HepG2 (cell line): ENCODE data around the gene PODN. TPM values are rescaled to one million over a fixed set of nuclear protein-coding genes. Genes with fewer than 3 reads are reported as not detected.
A peak's percentile ranks its signal among the peaks of the same experiment; 100 is the strongest.

Experiments used
- ATAC-seq: fragments of 200-7000 bp; cut with Tn5 transposase; 3 replicates; pipeline ENCODE4 v1.9.1; 2020; ENCODE audit warnings: mild to moderate bottlenecking, moderate library complexity
- BruUV-seq: library from RNA; stranded (reverse); fragments of 400-500 nt; replicated peaks from 2 replicates; lab custom pipeline; 2021; lab: Mats Ljungman, UMichigan
- CTCF ChIA-PET: fragments of 300-600 bp; formaldehyde crosslinking; extraction: SDS; loops from one replicate; lab custom pipeline; 2021; ENCODE audit warnings: low total read pairs, inconsistent platforms, low intra/inter-chr PET ratio; lab: Yijun Ruan, JAX
- POLR2A ChIA-PET: fragments of 350-600 bp; sonication (Branson Sonifier 250); formaldehyde crosslinking; loops from one replicate; lab custom pipeline; 2020; ENCODE audit warnings: antibody characterized with exemption, inconsistent platforms; lab: Yijun Ruan, JAX
- DNase-seq: peaks from one replicate; pipeline ENCODE4 v3.0.0-alpha.2; 2015; ENCODE audit warnings: low spot score
- FAIRE-seq: peaks from 3 replicates; lab custom pipeline; 2011; peaks lifted over from hg19 to GRCh38; lab: Jason Lieb, UNC
- H2AFZ ChIP-seq: one replicate; pipeline ENCODE4 v1.6.1; 2011; ENCODE audit warnings: low read length, inconsistent platforms
- H3K27ac ChIP-seq: fragments of 300-600 bp; 3 replicates; pipeline ENCODE4 v1.8.0; 2011; ENCODE audit warnings: mixed run types, mild to moderate bottlenecking, mixed read lengths, low read length, inconsistent platforms; ENCODE audit not compliant: insufficient read depth; ENCODE audit errors: extremely low read length
- H3K27me3 ChIP-seq, 2 experiments: fragments of 200-600 bp in 1 of 2; 2 replicates in 1 of 2; 3 replicates in 1 of 2; pipeline versions ENCODE4 v1.6.0 to v1.8.0; 2011; ENCODE audit warnings: low read length in 2 of 2, mild to moderate bottlenecking in 2 of 2, moderate library complexity in 2 of 2, inconsistent platforms in 1 of 2; ENCODE audit not compliant: insufficient read depth in 2 of 2, control insufficient read depth in 1 of 2
- H3K36me3 ChIP-seq, 2 experiments: fragments of 200-600 bp in 1 of 2; replicated peaks in 1 of 2; 2 replicates in 1 of 2; 3 replicates in 1 of 2; pipeline versions ENCODE4 v1.5.1 to v1.8.0; 2011; ENCODE audit warnings: low read length in 2 of 2, inconsistent platforms in 1 of 2; ENCODE audit not compliant: insufficient read depth in 2 of 2, control insufficient read depth in 1 of 2
- H3K4me1 ChIP-seq: 2 replicates; pipeline ENCODE4 v1.5.1; 2012; ENCODE audit warnings: low read length, inconsistent platforms; ENCODE audit not compliant: insufficient read depth
- H3K4me2 ChIP-seq: 2 replicates; pipeline ENCODE4 v1.6.0; 2011; ENCODE audit warnings: low read depth, low read length, inconsistent platforms
- H3K4me3 ChIP-seq, 3 experiments: fragments of 200-600 bp in 1 of 3; sonication (generic), shearing (Covaris generic) in 1 of 3; replicated peaks in 1 of 3; 2 replicates each; pipeline ENCODE4 v1.5.1; 2011 to 2016; ENCODE audit warnings: low read length in 3 of 3, inconsistent platforms in 2 of 3, low read depth in 2 of 3, mild to moderate bottlenecking in 2 of 3, control low read depth in 1 of 3, mixed read lengths in 1 of 3; ENCODE audit not compliant: insufficient read depth in 1 of 3
- H3K79me2 ChIP-seq: one replicate; pipeline ENCODE4 v1.6.1; 2011; ENCODE audit warnings: low read length, inconsistent platforms; ENCODE audit not compliant: insufficient read depth
- H3K9ac ChIP-seq: 2 replicates; pipeline ENCODE4 v1.6.0; 2011; ENCODE audit warnings: mild to moderate bottlenecking, low read depth, low read length, inconsistent platforms; ENCODE audit not compliant: insufficient read depth
- H3K9me3 ChIP-seq: 2 replicates; pipeline ENCODE4 v1.5.1; 2012; ENCODE audit warnings: mild to moderate bottlenecking, low read length
- H4K20me1 ChIP-seq: 2 replicates; pipeline ENCODE4 v1.6.0; 2011; ENCODE audit warnings: inconsistent platforms, mild to moderate bottlenecking, low read length, moderate library complexity; ENCODE audit not compliant: insufficient read depth
- HES4 ChIP-seq: sonication (generic); formaldehyde crosslinking; IDR thresholded peaks from 2 replicates; pipeline ENCODE4 v1.9.0; 2021; ENCODE audit warnings: mild to moderate bottlenecking, missing genetic modification reagents, borderline replicate concordance
- HOMEZ ChIP-seq: IDR thresholded peaks from 2 replicates; pipeline ENCODE4 v1.6.1; 2016; ENCODE audit warnings: low read depth
- KLF13 ChIP-seq: sonication (generic); formaldehyde crosslinking; IDR thresholded peaks from 2 replicates; pipeline ENCODE4 v1.4.0; 2020; ENCODE audit warnings: mild to moderate bottlenecking, missing genetic modification reagents
- NFKB2 ChIP-seq: sonication (generic); formaldehyde crosslinking; IDR thresholded peaks from 2 replicates; pipeline ENCODE4 v1.4.0; 2020; ENCODE audit warnings: missing genetic modification reagents, borderline replicate concordance
- REPIN1 ChIP-seq: sonication (generic); formaldehyde crosslinking; IDR thresholded peaks from 2 replicates; pipeline ENCODE4 v1.8.0; 2022; ENCODE audit warnings: missing genetic modification reagents, low read depth, mild to moderate bottlenecking, borderline replicate concordance
- RXRB ChIP-seq: IDR thresholded peaks from 2 replicates; pipeline ENCODE4 v1.6.1; 2016; ENCODE audit warnings: borderline replicate concordance, missing genetic modification reagents, missing compliant biosample characterization
- SIX1 ChIP-seq: sonication (generic); formaldehyde crosslinking; IDR thresholded peaks from 2 replicates; pipeline ENCODE4 v1.4.0; 2020; ENCODE audit warnings: missing genetic modification reagents, borderline replicate concordance
- SP1 ChIP-seq, 2 experiments: fragments of 450-650 bp in 1 of 2; sonication (generic) in 1 of 2; formaldehyde crosslinking in 1 of 2; IDR thresholded peaks; 2 replicates each; pipeline versions ENCODE4 v1.4.0 to v1.6.1; 2016 to 2020; ENCODE audit warnings: missing genetic modification reagents in 1 of 2
- TRIM24 ChIP-seq: sonication (generic); formaldehyde crosslinking; IDR thresholded peaks from 2 replicates; pipeline ENCODE4 v1.8.0; 2022; ENCODE audit warnings: mild to moderate bottlenecking, missing genetic modification reagents
- ZBTB2 ChIP-seq: sonication (generic); formaldehyde crosslinking; IDR thresholded peaks from 2 replicates; pipeline ENCODE4 v1.8.0; 2022; ENCODE audit warnings: low read depth, missing genetic modification reagents
- ZMYM3 ChIP-seq: sonication (generic); formaldehyde crosslinking; IDR thresholded peaks from 2 replicates; pipeline ENCODE4 v1.5.1; 2020; ENCODE audit warnings: mild to moderate bottlenecking, missing genetic modification reagents
- ZNF205 ChIP-seq: IDR thresholded peaks from 2 replicates; pipeline ENCODE4 v1.6.1; 2018; ENCODE audit warnings: missing biosample characterization, missing genetic modification reagents
- ZNF232 ChIP-seq: sonication (generic); formaldehyde crosslinking; IDR thresholded peaks from 2 replicates; pipeline ENCODE4 v1.4.0; 2020; ENCODE audit warnings: missing genetic modification reagents, borderline replicate concordance
- WGBS: methylation state at CpG from one replicate; pipeline ENCODE4 v1.1.6; 2017; ENCODE audit warnings: low lambda C conversion rate; 5-methylcytosine and 5-hydroxymethylcytosine counted together
- in situ Hi-C: cut with HindIII; loops from 2 replicates; pipeline ENCODE4 v1.10.0; 2017; ENCODE audit warnings: low pct_unique_long_range_greater_than_20kb; ENCODE audit not compliant: extremely low pct_ligation_motif_present
- intact Hi-C: fragments of 100-400 bp; cut with micrococcal nuclease; formaldehyde crosslinking; loops from one replicate; pipeline ENCODE4 v1.10.0; 2022; ENCODE audit not compliant: unreplicated experiment
- polyA plus RNA-seq, 8 experiments: library from polyadenylated mRNA; depleted of rRNA in 3 of 8; stranded (reverse) in 7 of 8; unstranded in 1 of 8; fragments of >200 nt; fragmentation: Illumina TruSeq in 4 of 8; extraction: Trizol in 4 of 8; gene quantifications; 2 replicates each; pipeline versions ENCODE4 v1.2.1 to v1.2.3, GENCODE V29; 2011 to 2016; ENCODE audit warnings: low read depth in 4 of 8, missing spikeins in 1 of 8, mixed read lengths in 1 of 8; ENCODE audit not compliant: insufficient read depth in 1 of 8
- total RNA-seq, 5 experiments: library from RNA; depleted of rRNA; stranded (reverse); fragments of >200 nt; fragmentation: Illumina TruSeq; extraction: Trizol; gene quantifications; 2 replicates each; pipeline ENCODE4 v1.2.3, GENCODE V29; 2016; ENCODE audit warnings: low read depth in 1 of 5

PODN gene
- total and polyA plus RNA-seq, 2 of the 13 experiments (the other 11 are each of a cell fraction or from before 2014, with no cell fraction given) = 0.13 TPM; not detected in 1

GRCh38 chr1:53129891-53130597 lies 68.0 kb downstream of the PODN start:
- Histone ChIP-seq H3K36me3 (no peaks in the 10 kb centered on the region), H2AFZ (no peak overlapping the region), H3K4me2 (peak overlapping the region; percentile 59), H3K9me3 (no peaks in the 10 kb centered on the region), H3K4me3 (peak overlapping the region in 1 of 3 experiments; percentile 1; a peak in 1 of 6 replicates), H3K4me1 (peaks cover 79% of the 10 kb centered on the region), H3K27me3 (peaks cover 3 to 5% of the 10 kb centered on the region in 2 experiments; a peak in 3 of 5 replicates), H3K79me2 (no peaks in the 10 kb centered on the region), H3K9ac (peak overlapping the region; percentile 3; the same call in 1 of the 2 replicates), H4K20me1 (no peaks in the 10 kb centered on the region), H3K27ac (no peak overlapping the region)
- WGBS = 27% methylated on average over 12 of the region's 12 CpGs
- ChIA-PET CTCF (no interaction called here), POLR2A (interaction anchor here (1.2 to 2.9 kb wide), 6 partner anchors 8 to 53 kb away, joined by 3 to 16 read pairs (median 6); no protein-coding TSS in a partner anchor)
- intact Hi-C loops (no loop called here), in situ Hi-C loops (loop anchor here (5.0 kb wide), 1 partner anchor 52 kb away; no protein-coding TSS in a partner anchor)
- ATAC-seq = no peak; the same call in 2 of the 3 replicates
- BruUV-seq = no TSS peak
- DNase-seq = no peak
- no peak for FAIRE-seq
- TF ChIP-seq NFKB2 (no peak), ZMYM3 (CRISPR knock-in tag) (no peak), ZBTB2 (no peak), ZNF205 (CRISPR knock-in tag) (no peak), SP1 (IDR thresholded peaks at IDR 0.05) (no peak), SP1 (CRISPR knock-in tag; IDR thresholded peaks at IDR 0.05) (no peak), HES4 (CRISPR knock-in tag) (peak; percentile 32; the same call in 1 of the 2 replicates), SIX1 (CRISPR knock-in tag) (no peak), KLF13 (CRISPR knock-in tag) (no peak), REPIN1 (CRISPR knock-in tag) (no peak), RXRB (CRISPR knock-in tag) (0 out of 2 replicates have a peak, but pooled peaks have one; percentile 1), ZNF232 (CRISPR knock-in tag) (no peak), TRIM24 (no peak), HOMEZ (no peak)
